Kidney (tissue), 22 donors: ENCODE data around the gene PLA2R1. TPM values are rescaled to one million over a fixed set of nuclear protein-coding genes. Genes with fewer than 3 reads are reported as not detected.

Source experiments
- DNase-seq, 5 donors: peaks; one replicate each; pipeline ENCODE4 v3.0.0-alpha.2; 2013 to 2020
- FAIRE-seq: peaks from 2 replicates; lab custom pipeline; 2012; peaks lifted over from hg19 to GRCh38; lab: Jason Lieb, UNC
- H3K27ac ChIP-seq, 2 donors: one replicate each; pipeline ENCODE4 v1.7.0; 2013; ENCODE audit warnings: low read depth in 2 of 2, low read length in 2 of 2, inconsistent platforms in 1 of 2
- H3K27me3 ChIP-seq: one replicate; pipeline ENCODE4 v1.7.1; 2013; ENCODE audit warnings: low read length, inconsistent platforms; ENCODE audit not compliant: control insufficient read depth, insufficient read depth
- H3K36me3 ChIP-seq, 3 donors: one replicate each; pipeline versions ENCODE4 v1.7.0 to v1.7.1; 2013; ENCODE audit warnings: low read length in 3 of 3, control low read depth in 1 of 3, inconsistent platforms in 1 of 3; ENCODE audit not compliant: insufficient read depth in 3 of 3, control insufficient read depth in 2 of 3
- H3K4me1 ChIP-seq, 3 donors: one replicate each; pipeline versions ENCODE4 v1.7.0 to v1.7.1; 2013; ENCODE audit warnings: low read length in 3 of 3, inconsistent platforms in 1 of 3, low read depth in 1 of 3; ENCODE audit not compliant: control insufficient read depth in 2 of 3, insufficient read depth in 2 of 3
- H3K4me3 ChIP-seq, 3 donors: one replicate each; pipeline versions ENCODE4 v1.7.0 to v1.8.1; 2013; ENCODE audit warnings: low read length in 3 of 3, control low read depth in 1 of 3, inconsistent platforms in 1 of 3
- H3K9ac ChIP-seq, 3 donors: one replicate each; pipeline versions ENCODE4 v1.7.0 to v1.7.1; 2013; ENCODE audit warnings: low read length in 3 of 3, control low read depth in 1 of 3, inconsistent platforms in 1 of 3
- H3K9me3 ChIP-seq, 3 donors: one replicate each; pipeline versions ENCODE4 v1.7.0 to v1.7.1; 2013; ENCODE audit warnings: low read length in 3 of 3, control low read depth in 1 of 3, inconsistent platforms in 1 of 3; ENCODE audit not compliant: control insufficient read depth in 2 of 3, insufficient read depth in 1 of 3
- intact Hi-C: fragments of 100-400 bp; cut with DNase I; formaldehyde crosslinking; loops from one replicate; pipeline ENCODE4 v1.11.1; 2022
- long read RNA-seq, 10 donors: library from polyadenylated mRNA in 1 of 10; unstranded in 1 of 10; transcript quantifications; one replicate each; pipeline ENCODE4 v2.0.0 and lab custom pipeline, GENCODE V29; 2021 to 2026
- polyA plus RNA-seq: library from polyadenylated mRNA; stranded (reverse); fragments of 350-450 nt; fragmentation: Illumina TruSeq; extraction: RNeasy Lipid Tissue Mini Kit (QIAGEN cat#74804); gene quantifications from one replicate; pipeline ENCODE4 v1.2.3, GENCODE V29; 2014; ENCODE audit warnings: low read depth, low replicate concordance; ENCODE audit not compliant: insufficient read depth
- total RNA-seq: library from RNA; stranded (reverse); fragmentation: NEBNext Ultra II Directional; extraction: Animal tissue kit (Norgen Biotek cat#: 25700); gene quantifications from one replicate; pipeline ENCODE4 v1.2.1, GENCODE V29; 2021
- TF ChIP-seq, protein P1 (sequence below): IDR thresholded peaks from 3 replicates; pipeline ENCODE4 v1.5.1; 2012; ENCODE audit warnings: mild to moderate bottlenecking, moderate library complexity, borderline replicate concordance; ENCODE audit not compliant: insufficient read depth; ENCODE audit errors: extremely low read depth
- donor health status: control.
- donor health status: control.
- donor health status: control.
- donor health status: control.
- donor health status: control.
- donor health status: DM: yes; HTN: yes; CAD: no.
- donor health status: Normal renal cell carcinoma (clear cell type).

The PLA2R1 gene
- total RNA-seq (6.6 TPM), polyA plus RNA-seq (71.9 TPM)
- long read RNA-seq, donor 1 = 0 reads
- long read RNA-seq, donor 2, full-length matches to known transcripts = 1 of 1 reads
- long read RNA-seq, donor 2, partial matches to known transcripts = 0 of 1 reads
- long read RNA-seq, donor 2, other reads (novel, unspliced or antisense) = 0 of 1 reads
- long read RNA-seq, donor 3, full-length matches to known transcripts = 1 of 1 reads
- long read RNA-seq, donor 3, partial matches to known transcripts = 0 of 1 reads
- long read RNA-seq, donor 3, other reads (novel, unspliced or antisense) = 0 of 1 reads
- long read RNA-seq, donor 4, full-length matches to known transcripts = 3 of 3 reads
- long read RNA-seq, donor 4, partial matches to known transcripts = 0 of 3 reads
- long read RNA-seq, donor 4, other reads (novel, unspliced or antisense) = 0 of 3 reads
- long read RNA-seq, donor 5 = 0 reads
- long read RNA-seq, donor 6, full-length matches to known transcripts = 1 of 1 reads
- long read RNA-seq, donor 6, partial matches to known transcripts = 0 of 1 reads
- long read RNA-seq, donor 6, other reads (novel, unspliced or antisense) = 0 of 1 reads
- long read RNA-seq, donor 7, full-length matches to known transcripts = 1 of 5 reads
- long read RNA-seq, donor 7, partial matches to known transcripts = 1 of 5 reads
- long read RNA-seq, donor 7, other reads (novel, unspliced or antisense) = 3 of 5 reads
- long read RNA-seq, donor 8, full-length matches to known transcripts = 2 of 2 reads
- long read RNA-seq, donor 8, partial matches to known transcripts = 0 of 2 reads
- long read RNA-seq, donor 8, other reads (novel, unspliced or antisense) = 0 of 2 reads
- long read RNA-seq, donor 9 = 0 reads
- long read RNA-seq, donor 10, full-length matches to known transcripts = 2 of 22 reads
- long read RNA-seq, donor 10, partial matches to known transcripts = 20 of 22 reads
- long read RNA-seq, donor 10, other reads (novel, unspliced or antisense) = 0 of 22 reads

DNA sequence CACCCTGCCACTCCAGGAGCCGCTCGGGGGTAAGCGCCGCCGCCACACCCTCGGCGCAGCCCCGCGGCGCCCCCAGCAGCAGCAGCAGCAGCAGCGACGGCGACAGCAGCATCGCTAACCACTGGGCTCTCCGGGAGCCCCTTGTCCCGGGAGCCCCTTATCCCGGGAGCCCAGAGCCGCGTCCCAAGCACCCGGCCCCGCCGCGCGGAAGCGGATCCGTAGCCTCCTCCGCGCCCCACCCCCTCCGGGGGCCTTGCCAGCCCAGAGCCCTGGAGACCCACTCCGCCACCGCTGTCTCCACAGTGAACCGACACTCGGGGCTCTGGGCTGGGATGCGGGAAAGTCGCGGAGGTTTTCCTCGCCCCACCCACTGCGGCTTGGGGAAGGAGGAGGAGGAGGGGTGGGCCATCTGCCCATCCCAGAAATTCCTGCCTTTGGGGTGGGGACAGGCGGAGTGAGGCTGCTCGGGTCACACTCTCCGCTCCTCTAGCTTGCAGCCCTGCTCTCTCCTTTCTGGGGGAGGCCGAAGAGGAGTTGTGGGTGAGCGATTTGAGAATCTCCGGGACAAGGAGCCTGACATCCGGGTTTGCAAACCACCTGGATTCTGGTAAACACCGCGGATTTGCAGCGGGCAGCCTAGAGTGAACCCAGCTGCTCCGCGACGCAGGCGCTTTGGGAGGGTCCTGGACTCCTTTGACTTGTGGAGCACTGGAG is at the start of gene PLA2R1:
Gene PLA2R1, minus strand, starts transcription at position 324 of the 714 bp plus-strand sequence. Its CDS starts 212 bp downstream, at position 112.
- no peaks in the 10 kb centered on the region for H3K9me3 ChIP-seq
- intact Hi-C loops = no loop called here
- TF ChIP-seq, protein P1, sequence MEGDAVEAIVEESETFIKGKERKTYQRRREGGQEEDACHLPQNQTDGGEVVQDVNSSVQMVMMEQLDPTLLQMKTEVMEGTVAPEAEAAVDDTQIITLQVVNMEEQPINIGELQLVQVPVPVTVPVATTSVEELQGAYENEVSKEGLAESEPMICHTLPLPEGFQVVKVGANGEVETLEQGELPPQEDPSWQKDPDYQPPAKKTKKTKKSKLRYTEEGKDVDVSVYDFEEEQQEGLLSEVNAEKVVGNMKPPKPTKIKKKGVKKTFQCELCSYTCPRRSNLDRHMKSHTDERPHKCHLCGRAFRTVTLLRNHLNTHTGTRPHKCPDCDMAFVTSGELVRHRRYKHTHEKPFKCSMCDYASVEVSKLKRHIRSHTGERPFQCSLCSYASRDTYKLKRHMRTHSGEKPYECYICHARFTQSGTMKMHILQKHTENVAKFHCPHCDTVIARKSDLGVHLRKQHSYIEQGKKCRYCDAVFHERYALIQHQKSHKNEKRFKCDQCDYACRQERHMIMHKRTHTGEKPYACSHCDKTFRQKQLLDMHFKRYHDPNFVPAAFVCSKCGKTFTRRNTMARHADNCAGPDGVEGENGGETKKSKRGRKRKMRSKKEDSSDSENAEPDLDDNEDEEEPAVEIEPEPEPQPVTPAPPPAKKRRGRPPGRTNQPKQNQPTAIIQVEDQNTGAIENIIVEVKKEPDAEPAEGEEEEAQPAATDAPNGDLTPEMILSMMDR = no peak
- no peaks in the 10 kb centered on the region for H3K36me3 ChIP-seq
- H3K27me3 ChIP-seq = no peaks in the 10 kb centered on the region
- peak; percentile 73 to 85 (median 82) for DNase-seq
- FAIRE-seq = no peak
- H3K4me3 ChIP-seq = peak within 1 kb of the TSS; percentile 68 to 82 (median 77)
- peaks cover 0 to 2% (median 0%) of the 10 kb centered on the region in 3 donors for H3K4me1 ChIP-seq
- peak within 1 kb of the TSS; percentile 47 to 49 for H3K27ac ChIP-seq
- peak within 1 kb of the TSS; percentile 39 to 67 (median 43) for H3K9ac ChIP-seq

GRCh38 chr2:160110674-160111239 is 48.3 kb upstream of the PLA2R1 start:
- DNase-seq = peak in 2 of 5 donors; percentile 9 to 38
- TF ChIP-seq, protein P1 = no peak
- no peaks in the 10 kb centered on the region for H3K36me3 ChIP-seq
- H3K4me3 ChIP-seq = no peak overlapping the region
- H3K27ac ChIP-seq = no peak overlapping the region
- H3K4me1 ChIP-seq = no peaks in the 10 kb centered on the region
- H3K9me3 ChIP-seq = no peaks in the 10 kb centered on the region
- FAIRE-seq = no peak
- intact Hi-C loops = no loop called here
- no peaks in the 10 kb centered on the region for H3K27me3 ChIP-seq
- no peak overlapping the region for H3K9ac ChIP-seq

GRCh38 chr2:160109939-160110673 is 47.7 kb upstream of the PLA2R1 start:
- Histone ChIP-seq H3K4me1 (no peaks in the 10 kb centered on the region), H3K36me3 (no peaks in the 10 kb centered on the region), H3K9ac (no peak overlapping the region), H3K9me3 (no peaks in the 10 kb centered on the region), H3K27me3 (no peaks in the 10 kb centered on the region), H3K4me3 (no peak overlapping the region), H3K27ac (no peak overlapping the region)
- TF ChIP-seq, protein P1 = peak; percentile 83
- peak; percentile 97 for FAIRE-seq
- intact Hi-C loops = no loop called here
- DNase-seq = peak; percentile 77 to 91 (median 80)
